B cell (primary cell): ENCODE measurements around the gene FHIP2A. TPM values are rescaled to one million over a fixed set of nuclear protein-coding genes. Genes with fewer than 3 reads are reported as not detected.

Source experiments
- ATAC-seq: fragments of 200-7000 bp; cut with Tn5 transposase; one replicate; pipeline ENCODE4 v1.10.0; 2021; ENCODE audit warnings: low read depth, mild to moderate bottlenecking, moderate number of reproducible peaks, moderate library complexity
- CTCF ChIA-PET: fragments of 350-600 bp; sonication (Branson Sonifier 250); formaldehyde crosslinking; loops from one replicate; lab custom pipeline; 2021; ENCODE audit warnings: antibody characterized with exemption, inconsistent platforms; lab: Charles Lee
- POLR2A ChIA-PET: fragments of 350-600 bp; sonication (Branson Sonifier 250); formaldehyde crosslinking; loops from one replicate; lab custom pipeline; 2021; ENCODE audit warnings: antibody characterized with exemption; lab: Charles Lee
- DNase-seq: peaks from one replicate; pipeline ENCODE4 v3.0.0; 2013
- H2AFZ ChIP-seq: 2 replicates; pipeline ENCODE4 v1.6.1; 2012; ENCODE audit warnings: mild to moderate bottlenecking, low read depth, low read length; ENCODE audit not compliant: insufficient read depth, poor library complexity, severe bottlenecking
- H3K27ac ChIP-seq, 2 donors: 1 replicate in 1 of 2; 2 replicates in 1 of 2; pipeline ENCODE4 v1.5.1; 2012 to 2013; ENCODE audit warnings: low read length in 2 of 2, mild to moderate bottlenecking in 2 of 2, moderate library complexity in 1 of 2
- H3K27me3 ChIP-seq, 4 experiments: fragments of 200-600 bp in 1 of 4; sonication (generic) in 1 of 4; replicated peaks in 1 of 4; 1 replicate in 2 of 4; 2 replicates in 2 of 4; pipeline versions ENCODE4 v1.6.1 to v1.7.0; 2013 to 2016; ENCODE audit warnings: low read length in 3 of 4, mild to moderate bottlenecking in 2 of 4, mixed read lengths in 1 of 4, moderate library complexity in 1 of 4; ENCODE audit not compliant: insufficient read depth in 4 of 4, control insufficient read depth in 3 of 4; ENCODE audit errors: control extremely low read depth in 1 of 4
- H3K36me3 ChIP-seq, 2 experiments: replicated peaks in 1 of 2; 1 replicate in 1 of 2; 2 replicates in 1 of 2; pipeline versions ENCODE4 v1.6.1 to v1.7.1; 2013; ENCODE audit warnings: low read length in 1 of 2; ENCODE audit not compliant: insufficient read depth in 2 of 2, control insufficient read depth in 1 of 2; ENCODE audit errors: control extremely low read depth in 1 of 2, extremely low read depth in 1 of 2
- H3K4me1 ChIP-seq, 2 donors: fragments of 200-600 bp in 1 of 2; sonication (generic) in 1 of 2; 1 replicate in 1 of 2; 2 replicates in 1 of 2; pipeline versions ENCODE4 v1.5.1 to v1.6.1; 2013 to 2017; ENCODE audit warnings: low read length in 2 of 2; ENCODE audit not compliant: control insufficient read depth in 2 of 2, insufficient read depth in 2 of 2
- H3K4me2 ChIP-seq: replicated peaks from 2 replicates; pipeline ENCODE3; 2012; ENCODE audit warnings: mild to moderate bottlenecking, low read depth, low read length; ENCODE audit not compliant: poor library complexity, severe bottlenecking
- H3K4me3 ChIP-seq, 5 experiments: fragments of 200-600 bp in 1 of 5; sonication (generic) in 1 of 5; 1 replicate in 3 of 5; 2 replicates in 2 of 5; pipeline versions ENCODE4 v1.5.1 to v1.7.0; 2011 to 2016; ENCODE audit warnings: low read length in 4 of 5, mild to moderate bottlenecking in 4 of 5, low read depth in 2 of 5, control low read depth in 1 of 5, moderate library complexity in 1 of 5; ENCODE audit not compliant: insufficient read depth in 1 of 5; ENCODE audit errors: control extremely low read depth in 1 of 5, extremely low read depth in 1 of 5
- H3K79me2 ChIP-seq: fragments of 200-600 bp; sonication (generic); one replicate; pipeline ENCODE4 v1.6.0; 2016; ENCODE audit warnings: low read length; ENCODE audit not compliant: control insufficient read depth, insufficient read depth
- H3K9ac ChIP-seq: fragments of 200-600 bp; sonication (generic); 2 replicates; pipeline ENCODE4 v1.6.1; 2017; ENCODE audit warnings: mild to moderate bottlenecking, low read length, moderate library complexity
- H3K9me3 ChIP-seq, 3 donors: one replicate each; pipeline versions ENCODE4 v1.6.1 to v1.7.1; 2013; ENCODE audit warnings: low read length in 2 of 3; ENCODE audit not compliant: control insufficient read depth in 2 of 3, insufficient read depth in 1 of 3; ENCODE audit errors: control extremely low read depth in 1 of 3
- H4K20me1 ChIP-seq: 2 replicates; pipeline ENCODE4 v1.6.0; 2012; ENCODE audit warnings: mild to moderate bottlenecking, low read length; ENCODE audit not compliant: insufficient read depth, control insufficient read depth, poor library complexity, severe bottlenecking
- H3K27ac Mint-ChIP-seq: one replicate; pipeline ENCODE4 v1.8.0; 2021; ENCODE audit warnings: mixed read lengths
- H3K27me3 Mint-ChIP-seq: one replicate; pipeline ENCODE4 v1.8.0; 2021; ENCODE audit warnings: mixed read lengths
- H3K4me1 Mint-ChIP-seq: one replicate; pipeline ENCODE4 v1.8.0; 2021; ENCODE audit warnings: mixed read lengths
- H3K4me3 Mint-ChIP-seq: one replicate; pipeline ENCODE4 v1.8.0; 2021; ENCODE audit warnings: mixed read lengths
- H3K9me3 Mint-ChIP-seq: one replicate; pipeline ENCODE4 v1.8.0; 2022; ENCODE audit warnings: mixed read lengths; ENCODE audit not compliant: insufficient read depth
- EZH2 ChIP-seq: IDR thresholded peaks from 2 replicates; pipeline ENCODE4 v1.6.1; 2012; ENCODE audit warnings: borderline replicate concordance, low read depth, mild to moderate bottlenecking, moderate library complexity, low read length; ENCODE audit not compliant: insufficient read depth, poor library complexity, severe bottlenecking
- WGBS: methylation state at CpG from one replicate; pipeline ENCODE4 v1.1.5; 2013; ENCODE audit warnings: missing lambda C conversion rate; ENCODE audit not compliant: insufficient coverage; 5-methylcytosine and 5-hydroxymethylcytosine counted together
- intact Hi-C: fragments of 100-400 bp; cut with micrococcal nuclease; formaldehyde crosslinking; loops from one replicate; pipeline ENCODE4 v1.10.0; 2022
- polyA plus RNA-seq: library from polyadenylated mRNA; depleted of rRNA; stranded (reverse); fragments of >200 nt; gene quantifications from 2 replicates; pipeline ENCODE4 v1.2.3, GENCODE V29; 2012
- total RNA-seq, 2 donors: library from RNA; stranded (reverse); fragments of 120-200 nt in 1 of 2; gene quantifications; 1 replicate in 1 of 2; 2 replicates in 1 of 2; pipeline versions ENCODE4 v1.2.3 to v1.2.4, GENCODE V29; 2013 to 2022
- TF ChIP-seq, protein P1 (sequence below): fragments of 200-600 bp; IDR thresholded peaks from one replicate; pipeline ENCODE4 v1.8.0; 2022; ENCODE audit warnings: antibody characterized with exemption, mild to moderate bottlenecking

Gene FHIP2A
- total and polyA plus RNA-seq, 2 donors (not counting 1 experiment from before 2014, with no cell fraction given): 4.9 to 18.2 TPM

DNA sequence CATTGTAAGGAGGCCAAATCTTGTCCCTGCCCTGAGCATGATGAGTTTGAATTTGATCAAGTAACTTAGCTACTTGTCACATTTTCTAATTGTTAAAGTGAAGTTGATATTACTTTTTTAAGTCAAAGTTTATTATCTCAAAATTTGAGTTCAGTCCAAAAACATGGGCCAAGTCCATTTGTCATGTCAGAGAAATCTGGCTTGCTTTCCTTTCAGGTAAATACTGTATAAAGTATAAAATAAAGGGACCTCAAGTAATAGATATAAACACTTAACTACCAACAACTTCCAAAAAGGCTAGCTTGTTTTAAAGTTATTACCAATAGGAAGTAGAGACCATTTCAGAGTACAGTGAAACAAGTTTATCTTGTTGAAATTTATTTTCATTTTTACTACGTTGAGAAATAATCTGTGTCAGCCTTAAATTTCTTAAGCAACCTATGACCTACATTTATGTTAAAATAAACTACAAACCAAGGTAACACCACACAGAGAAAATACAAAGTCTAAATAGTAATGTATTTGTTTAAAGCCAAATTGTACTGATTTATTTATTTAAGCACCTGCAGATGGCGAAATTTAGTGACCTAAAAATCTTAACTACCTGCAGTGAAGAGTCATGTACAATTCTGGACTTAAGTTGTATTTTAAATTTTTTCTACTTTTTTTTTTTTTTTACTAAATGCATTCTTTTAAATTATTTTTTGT lies 36.5 kb downstream of the FHIP2A start:
- Mint-ChIP-seq H3K4me1 (no peaks in the 10 kb centered on the region), H3K4me3 (no peak overlapping the region), H3K27me3 (no peaks in the 10 kb centered on the region), H3K9me3 (no peaks in the 10 kb centered on the region), H3K27ac (no peak overlapping the region)
- no peaks in the 10 kb centered on the region for H3K79me2 ChIP-seq
- TF ChIP-seq, protein P1, sequence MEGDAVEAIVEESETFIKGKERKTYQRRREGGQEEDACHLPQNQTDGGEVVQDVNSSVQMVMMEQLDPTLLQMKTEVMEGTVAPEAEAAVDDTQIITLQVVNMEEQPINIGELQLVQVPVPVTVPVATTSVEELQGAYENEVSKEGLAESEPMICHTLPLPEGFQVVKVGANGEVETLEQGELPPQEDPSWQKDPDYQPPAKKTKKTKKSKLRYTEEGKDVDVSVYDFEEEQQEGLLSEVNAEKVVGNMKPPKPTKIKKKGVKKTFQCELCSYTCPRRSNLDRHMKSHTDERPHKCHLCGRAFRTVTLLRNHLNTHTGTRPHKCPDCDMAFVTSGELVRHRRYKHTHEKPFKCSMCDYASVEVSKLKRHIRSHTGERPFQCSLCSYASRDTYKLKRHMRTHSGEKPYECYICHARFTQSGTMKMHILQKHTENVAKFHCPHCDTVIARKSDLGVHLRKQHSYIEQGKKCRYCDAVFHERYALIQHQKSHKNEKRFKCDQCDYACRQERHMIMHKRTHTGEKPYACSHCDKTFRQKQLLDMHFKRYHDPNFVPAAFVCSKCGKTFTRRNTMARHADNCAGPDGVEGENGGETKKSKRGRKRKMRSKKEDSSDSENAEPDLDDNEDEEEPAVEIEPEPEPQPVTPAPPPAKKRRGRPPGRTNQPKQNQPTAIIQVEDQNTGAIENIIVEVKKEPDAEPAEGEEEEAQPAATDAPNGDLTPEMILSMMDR: no peak
- TF ChIP-seq EZH2: no peak
- no peak overlapping the region for H2AFZ ChIP-seq
- ATAC-seq (no peak), DNase-seq (no peak)
- H3K9ac ChIP-seq: no peak overlapping the region
- POLR2A ChIA-PET: no interaction called here
- no peaks in the 10 kb centered on the region for H3K4me1 ChIP-seq
- H3K27me3 ChIP-seq: no peaks in the 10 kb centered on the region
- no peaks in the 10 kb centered on the region for H3K9me3 ChIP-seq
- peaks cover 14 to 43% of the 10 kb centered on the region in 2 experiments for H3K36me3 ChIP-seq
- CTCF ChIA-PET: no interaction called here
- H3K4me3 ChIP-seq: no peak overlapping the region
- no peak overlapping the region for H3K27ac ChIP-seq
- intact Hi-C loops: no loop called here
- H3K4me2 ChIP-seq: no peak overlapping the region
- H4K20me1 ChIP-seq: no peaks in the 10 kb centered on the region
- no CpG with 5 or more reads among the region's 2 CpGs for WGBS

DNA sequence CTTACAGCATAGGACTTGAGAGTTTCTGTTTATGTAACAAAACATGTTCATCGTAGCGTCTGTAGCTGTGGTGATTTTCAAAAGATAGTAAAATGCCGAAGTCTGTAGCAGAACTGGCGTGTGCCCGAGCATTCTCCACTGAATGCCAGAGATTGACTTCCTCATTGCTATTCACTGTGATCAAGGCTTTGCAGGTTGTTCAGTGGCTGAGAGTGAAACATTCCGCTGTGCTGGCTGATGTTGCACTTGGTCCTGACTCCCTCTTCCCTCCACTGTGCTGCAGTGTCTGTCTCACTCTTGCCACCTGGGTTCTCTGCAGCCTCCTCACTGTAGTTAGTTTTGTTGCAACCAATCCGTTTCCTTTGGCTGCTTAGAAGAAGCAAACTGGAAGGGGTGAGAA lies 37.6 kb downstream of the FHIP2A start:
- 93% methylated on average over 7 of the region's 7 CpGs for WGBS
- DNase-seq: no peak
- no peaks in the 10 kb centered on the region for H3K27me3 ChIP-seq
- Mint-ChIP-seq H3K27me3 (no peaks in the 10 kb centered on the region), H3K4me1 (no peaks in the 10 kb centered on the region), H3K9me3 (no peaks in the 10 kb centered on the region), H3K4me3 (no peak overlapping the region), H3K27ac (no peak overlapping the region)
- no peak overlapping the region for H3K27ac ChIP-seq
- intact Hi-C loops: no loop called here
- H3K36me3 ChIP-seq: peaks cover 14 to 46% of the 10 kb centered on the region in 2 experiments
- H3K4me2 ChIP-seq: no peak overlapping the region
- H2AFZ ChIP-seq: no peak overlapping the region
- no peak for ATAC-seq
- H3K9me3 ChIP-seq: no peaks in the 10 kb centered on the region
- H3K79me2 ChIP-seq: no peaks in the 10 kb centered on the region
- ChIA-PET CTCF (no interaction called here), POLR2A (no interaction called here)
- no peaks in the 10 kb centered on the region for H4K20me1 ChIP-seq
- no peak for TF ChIP-seq EZH2
- TF ChIP-seq, protein P1: no peak
- H3K4me3 ChIP-seq: no peak overlapping the region
- no peaks in the 10 kb centered on the region for H3K4me1 ChIP-seq
- H3K9ac ChIP-seq: no peak overlapping the region
